Activated CD4-positive, alpha-beta T cell treated with anti-CD3 and anti-CD28 coated beads for 48 hours (primary cell): ENCODE results near the gene RNF41.
"Not testable (repeated sequence)": the region's sequence is repeated elsewhere in the genome, so short reads cannot be mapped to it uniquely, and the experiment has no call there.

Experiments used
- DNase-seq: peaks from one replicate; pipeline ENCODE4 v3.0.0-alpha.2; 2020

RNF41 gene

GRCh38 chr12:56206452-56207166 lies 15.1 kb downstream of the RNF41 start:
- DNase-seq: peak; percentile 54

- DNase-seq: no peak
Measured at GRCh38 chr12:56205445-56205844, 16.3 kb downstream of the RNF41 start.

- DNase-seq: no peak
Measured at GRCh38 chr12:56204275-56204674, 17.4 kb downstream of the RNF41 start.

GRCh38 chr12:56202838-56203237 lies 18.9 kb downstream of the RNF41 start:
- DNase-seq: no peak

GRCh38 chr12:56202366-56202765 lies 19.4 kb downstream of the RNF41 start:
- no peak for DNase-seq

GRCh38 chr12:56198836-56199235 lies 22.9 kb downstream of the RNF41 start:
- DNase-seq: no peak

GRCh38 chr12:56197921-56198635 lies 23.6 kb downstream of the RNF41 start:
- DNase-seq: no peak

- not testable (repeated sequence) for DNase-seq
Measured at GRCh38 chr12:56196818-56197550, 24.7 kb downstream of the RNF41 start.

GRCh38 chr12:56193025-56193578 lies 28.6 kb downstream of the RNF41 start:
- peak; percentile 86 for DNase-seq

GRCh38 chr12:56192582-56192981 lies 29.1 kb downstream of the RNF41 start:
- no peak for DNase-seq

GRCh38 chr12:56190695-56191155 lies 31.0 kb downstream of the RNF41 start:
- DNase-seq: no peak

- DNase-seq: peak; percentile 94
Measured at GRCh38 chr12:56189918-56190694, 31.6 kb downstream of the RNF41 start.

- peak; percentile 90 for DNase-seq
Measured at GRCh38 chr12:56189099-56189917, 32.4 kb downstream of the RNF41 start, which contains the start of gene SMARCC2. Gene SMARCC2, minus strand, starts transcription at chr12:56189483. Its CDS starts 22 bp downstream, at chr12:56189461.

GRCh38 chr12:56188778-56189098 lies 33.0 kb downstream of the RNF41 start:
- no peak for DNase-seq

- no peak for DNase-seq
Measured at GRCh38 chr12:56188131-56188777, 33.5 kb downstream of the RNF41 start.

- no peak for DNase-seq
Measured at GRCh38 chr12:56186957-56187356, 34.8 kb downstream of the RNF41 start.

- DNase-seq: no peak
Measured at GRCh38 chr12:56178347-56178746, 43.4 kb downstream of the RNF41 start.

- DNase-seq: no peak
Measured at GRCh38 chr12:56172839-56173238, 48.9 kb downstream of the RNF41 start.

- DNase-seq: no peak
Measured at GRCh38 chr12:56169229-56169759, 52.4 kb downstream of the RNF41 start.

- no peak for DNase-seq
Measured at GRCh38 chr12:56165369-56165768, 56.4 kb downstream of the RNF41 start.

GRCh38 chr12:56164345-56164729 lies 57.4 kb downstream of the RNF41 start:
- no peak for DNase-seq
